Smooth muscle cell (in vitro differentiated cells): ENCODE results near the gene COL26A1. TPM values are rescaled to one million over a fixed set of nuclear protein-coding genes. Genes with fewer than 3 reads are reported as not detected.

Experiments used
- DNase-seq: peaks from one replicate; lab custom pipeline; 2025; ENCODE audit not compliant: unreplicated experiment; lab: John Stamatoyannopoulos, UW
- H2AFZ ChIP-seq: fragments of 200-600 bp; sonication (generic); 2 replicates; pipeline ENCODE4 v1.6.0; 2016; ENCODE audit warnings: antibody characterized with exemption, low read depth, mild to moderate bottlenecking
- H3F3A ChIP-seq: fragments of 200-600 bp; sonication (generic); 2 replicates; pipeline ENCODE4 v1.6.0; 2017; ENCODE audit warnings: antibody characterized with exemption, low read depth
- H3K27ac ChIP-seq: fragments of 200-600 bp; sonication (generic); 2 replicates; pipeline ENCODE4 v1.5.1; 2016; ENCODE audit warnings: low read depth, mild to moderate bottlenecking
- H3K27me3 ChIP-seq: fragments of 200-600 bp; sonication (generic); 2 replicates; pipeline ENCODE4 v1.6.1; 2016; ENCODE audit warnings: low read depth, mild to moderate bottlenecking
- H3K36me3 ChIP-seq: fragments of 200-600 bp; sonication (generic); 2 replicates; pipeline ENCODE4 v1.5.1; 2016; ENCODE audit warnings: low read depth
- H3K4me1 ChIP-seq: fragments of 200-600 bp; sonication (generic); 2 replicates; pipeline ENCODE4 v1.5.1; 2016; ENCODE audit warnings: low read depth
- H3K4me2 ChIP-seq: fragments of 200-600 bp; sonication (generic); 2 replicates; pipeline ENCODE4 v1.6.0; 2016; ENCODE audit warnings: mild to moderate bottlenecking
- H3K4me3 ChIP-seq: fragments of 200-600 bp; sonication (generic); 2 replicates; pipeline ENCODE4 v1.5.1; 2016; ENCODE audit warnings: mild to moderate bottlenecking
- H3K79me2 ChIP-seq: fragments of 200-600 bp; sonication (generic); 2 replicates; pipeline ENCODE4 v1.6.0; 2016; ENCODE audit warnings: low read depth, mild to moderate bottlenecking
- H3K9ac ChIP-seq: fragments of 200-600 bp; sonication (generic); 2 replicates; pipeline ENCODE4 v1.6.0; 2016; ENCODE audit warnings: low read depth
- H3K9me3 ChIP-seq: fragments of 200-600 bp; sonication (generic); replicated peaks from 2 replicates; pipeline ENCODE4 v1.5.1; 2016; ENCODE audit warnings: low read depth
- H4K20me1 ChIP-seq: fragments of 200-600 bp; sonication (generic); 2 replicates; pipeline ENCODE4 v1.6.0; 2016; ENCODE audit warnings: low read depth
- CTCF ChIP-seq: fragments of 200-600 bp; sonication (generic); IDR thresholded peaks from 2 replicates; pipeline ENCODE4 v1.5.1; 2017; ENCODE audit warnings: borderline replicate concordance, mild to moderate bottlenecking, antibody characterized with exemption; ENCODE audit not compliant: insufficient read depth, poor library complexity, severe bottlenecking
- WGBS: methylation state at CpG from one replicate; pipeline ENCODE4 v1.1.7; 2016; ENCODE audit warnings: low lambda C conversion rate; 5-methylcytosine and 5-hydroxymethylcytosine counted together
- polyA plus RNA-seq: library from polyadenylated mRNA; unstranded; fragments of >200 nt; fragmentation: Nextera tagmentation; extraction: Ambion mirVana; gene quantifications from 2 replicates; pipeline ENCODE4 v1.2.1, GENCODE V29; 2016
- total RNA-seq: library from RNA; depleted of rRNA; stranded (reverse); fragments of >200 nt; gene quantifications from 2 replicates; pipeline ENCODE4 v1.2.3, GENCODE V29; 2014

The COL26A1 gene
- total and polyA plus RNA-seq, 2 experiments from 2014 or later, result 4.9 to 13.2 TPM

- no peak for DNase-seq
- TF ChIP-seq CTCF, result no peak
- Histone ChIP-seq H3K27ac (no peak overlapping the region), H3F3A (no peaks in the 10 kb centered on the region), H3K9me3 (no peaks in the 10 kb centered on the region), H3K36me3 (no peaks in the 10 kb centered on the region), H3K79me2 (no peaks in the 10 kb centered on the region), H4K20me1 (no peaks in the 10 kb centered on the region), H2AFZ (no peak overlapping the region), H3K27me3 (no peaks in the 10 kb centered on the region), H3K4me2 (no peak overlapping the region), H3K9ac (no peak overlapping the region), H3K4me3 (no peak overlapping the region), H3K4me1 (no peaks in the 10 kb centered on the region)
- 75% methylated on average over 5 of the region's 5 CpGs for WGBS
Observed at GRCh38 chr7:101506531-101506930, 143.9 kb downstream of the COL26A1 start.

- Histone ChIP-seq H3K9me3 (no peaks in the 10 kb centered on the region), H4K20me1 (no peaks in the 10 kb centered on the region), H3F3A (no peaks in the 10 kb centered on the region), H3K79me2 (no peaks in the 10 kb centered on the region), H3K9ac (no peak overlapping the region), H2AFZ (no peak overlapping the region), H3K27me3 (no peaks in the 10 kb centered on the region), H3K4me3 (no peak overlapping the region), H3K27ac (no peak overlapping the region), H3K4me2 (no peak overlapping the region), H3K36me3 (no peaks in the 10 kb centered on the region), H3K4me1 (no peaks in the 10 kb centered on the region)
- DNase-seq, result no peak
- 69% methylated on average over 6 of the region's 6 CpGs for WGBS
- TF ChIP-seq CTCF, result no peak
Observed at GRCh38 chr7:101507327-101507726, 144.7 kb downstream of the COL26A1 start.

- Histone ChIP-seq H3K4me1 (no peaks in the 10 kb centered on the region), H2AFZ (no peak overlapping the region), H3K27me3 (no peaks in the 10 kb centered on the region), H3K36me3 (no peaks in the 10 kb centered on the region), H3F3A (no peaks in the 10 kb centered on the region), H3K9ac (no peak overlapping the region), H3K79me2 (no peaks in the 10 kb centered on the region), H3K4me3 (no peak overlapping the region), H3K9me3 (no peaks in the 10 kb centered on the region), H4K20me1 (no peaks in the 10 kb centered on the region), H3K27ac (no peak overlapping the region), H3K4me2 (no peak overlapping the region)
- 35% methylated on average over 9 of the region's 9 CpGs for WGBS
- no peak for DNase-seq
- peak; percentile 76 for TF ChIP-seq CTCF
Observed at GRCh38 chr7:101507791-101508252, 145.1 kb downstream of the COL26A1 start.

- H3K9ac ChIP-seq, result no peak overlapping the region
- no peaks in the 10 kb centered on the region for H3K79me2 ChIP-seq
- no peaks in the 10 kb centered on the region for H3F3A ChIP-seq
- H3K27me3 ChIP-seq, result no peaks in the 10 kb centered on the region
- 92% methylated on average over 5 of the region's 5 CpGs for whole genome bisulfite sequencing
- no peak overlapping the region for H3K4me2 ChIP-seq
- H3K9me3 ChIP-seq, result no peaks in the 10 kb centered on the region
- no peak for TF ChIP-seq CTCF
- no peaks in the 10 kb centered on the region for H3K36me3 ChIP-seq
- DNase-seq, result no peak
- no peak overlapping the region for H2AFZ ChIP-seq
- H4K20me1 ChIP-seq, result no peaks in the 10 kb centered on the region
- no peak overlapping the region for H3K4me3 ChIP-seq
- no peaks in the 10 kb centered on the region for H3K4me1 ChIP-seq
- H3K27ac ChIP-seq, result no peak overlapping the region
Observed at GRCh38 chr7:101510297-101510696, 147.6 kb downstream of the COL26A1 start.
